DND-41 (cell line): ENCODE data around the gene KCNN3.

Experiments used
- ATAC-seq: fragments of 200-7000 bp; cut with Tn5 transposase; 3 replicates; pipeline ENCODE4 v1.9.1; 2021; ENCODE audit warnings: low read depth; ENCODE audit not compliant: insufficient read depth
- DNase-seq: peaks from one replicate; pipeline ENCODE4 v3.0.0-alpha.2; 2020
- H2AFZ ChIP-seq: 2 replicates; pipeline ENCODE4 v1.6.0; 2012; ENCODE audit warnings: low read depth, low read length
- H3K27ac ChIP-seq: 2 replicates; pipeline ENCODE4 v1.5.1; 2012; ENCODE audit warnings: low read length, inconsistent platforms
- H3K27me3 ChIP-seq: fragments of 200-600 bp; sonication (generic); 2 replicates; pipeline ENCODE4 v1.6.0; 2012; ENCODE audit warnings: low read length, mild to moderate bottlenecking, inconsistent platforms; ENCODE audit not compliant: insufficient read depth, poor library complexity
- H3K36me3 ChIP-seq: 2 replicates; pipeline ENCODE4 v1.5.1; 2012; ENCODE audit warnings: low read length, inconsistent platforms; ENCODE audit not compliant: insufficient read depth
- H3K4me1 ChIP-seq: 2 replicates; pipeline ENCODE4 v1.5.1; 2012; ENCODE audit warnings: mild to moderate bottlenecking, low read length; ENCODE audit not compliant: insufficient read depth
- H3K4me2 ChIP-seq: 2 replicates; pipeline ENCODE4 v1.6.0; 2012; ENCODE audit warnings: mild to moderate bottlenecking, moderate library complexity, low read length, inconsistent platforms; ENCODE audit not compliant: insufficient read depth
- H3K4me3 ChIP-seq, 2 experiments: fragments of 200-600 bp in 1 of 2; shearing (Covaris generic) in 1 of 2; 2 replicates each; pipeline ENCODE4 v1.5.1; 2012 to 2016; ENCODE audit warnings: inconsistent platforms in 2 of 2, low read length in 2 of 2, mild to moderate bottlenecking in 2 of 2, low read depth in 1 of 2, moderate library complexity in 1 of 2
- H3K79me2 ChIP-seq: 2 replicates; pipeline ENCODE4 v1.6.0; 2012; ENCODE audit warnings: low read length, inconsistent platforms; ENCODE audit not compliant: insufficient read depth
- H3K9ac ChIP-seq: 2 replicates; pipeline ENCODE4 v1.6.0; 2012; ENCODE audit warnings: low read depth, mild to moderate bottlenecking, inconsistent platforms, low read length, moderate library complexity
- H3K9me3 ChIP-seq: 2 replicates; pipeline ENCODE4 v1.5.1; 2012; ENCODE audit warnings: low read length, moderate library complexity, mild to moderate bottlenecking, inconsistent platforms; ENCODE audit not compliant: insufficient read depth, severe bottlenecking
- H4K20me1 ChIP-seq: 2 replicates; pipeline ENCODE4 v1.6.0; 2012; ENCODE audit warnings: low read length; ENCODE audit not compliant: insufficient read depth
- EZH2 ChIP-seq: IDR thresholded peaks from 3 replicates; pipeline ENCODE4 v1.6.1; 2012; ENCODE audit warnings: borderline replicate concordance, low read depth, mild to moderate bottlenecking, moderate library complexity, low read length, inconsistent platforms; ENCODE audit not compliant: severe bottlenecking
- TF ChIP-seq, protein P1 (sequence below): IDR thresholded peaks from 2 replicates; pipeline ENCODE4 v1.5.1; 2012; ENCODE audit warnings: borderline replicate concordance, low read length, moderate library complexity, mild to moderate bottlenecking; ENCODE audit not compliant: poor library complexity, severe bottlenecking; ENCODE audit errors: extremely low read depth

The KCNN3 gene

DNA sequence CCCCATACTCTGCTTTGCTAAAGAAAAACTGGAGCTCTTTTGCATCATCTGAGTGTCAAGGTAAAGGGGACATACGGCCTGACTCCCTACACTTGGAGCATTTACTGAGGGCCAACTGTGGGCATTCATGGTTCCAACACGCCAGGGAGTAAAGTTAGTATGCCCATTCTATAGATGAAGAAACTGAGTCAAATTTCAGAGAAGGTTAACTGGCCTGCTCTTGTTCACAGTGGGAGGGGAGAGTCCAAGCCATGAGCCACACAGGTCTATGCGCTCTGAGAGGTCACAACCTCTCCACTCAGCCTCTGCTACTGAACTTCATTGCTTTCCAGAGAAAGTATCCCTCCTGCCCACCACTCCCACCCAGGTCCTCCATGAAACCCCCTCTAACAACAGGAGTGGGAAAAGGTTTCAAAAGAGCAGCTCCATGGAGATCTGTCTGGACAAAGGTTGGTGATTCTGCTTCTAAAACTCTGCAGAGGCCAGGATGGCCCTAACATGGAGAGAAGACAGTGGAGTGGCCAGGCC lies 6.8 kb upstream of the KCNN3 start:
- no peak overlapping the region for H3K9ac ChIP-seq
- no peak for DNase-seq
- no peak overlapping the region for H3K4me2 ChIP-seq
- no peaks in the 10 kb centered on the region for H4K20me1 ChIP-seq
- no peak overlapping the region for H3K4me3 ChIP-seq
- no peaks in the 10 kb centered on the region for H3K4me1 ChIP-seq
- no peaks in the 10 kb centered on the region for H3K9me3 ChIP-seq
- H3K27me3 ChIP-seq: peaks cover 19% of the 10 kb centered on the region
- TF ChIP-seq, protein P1, sequence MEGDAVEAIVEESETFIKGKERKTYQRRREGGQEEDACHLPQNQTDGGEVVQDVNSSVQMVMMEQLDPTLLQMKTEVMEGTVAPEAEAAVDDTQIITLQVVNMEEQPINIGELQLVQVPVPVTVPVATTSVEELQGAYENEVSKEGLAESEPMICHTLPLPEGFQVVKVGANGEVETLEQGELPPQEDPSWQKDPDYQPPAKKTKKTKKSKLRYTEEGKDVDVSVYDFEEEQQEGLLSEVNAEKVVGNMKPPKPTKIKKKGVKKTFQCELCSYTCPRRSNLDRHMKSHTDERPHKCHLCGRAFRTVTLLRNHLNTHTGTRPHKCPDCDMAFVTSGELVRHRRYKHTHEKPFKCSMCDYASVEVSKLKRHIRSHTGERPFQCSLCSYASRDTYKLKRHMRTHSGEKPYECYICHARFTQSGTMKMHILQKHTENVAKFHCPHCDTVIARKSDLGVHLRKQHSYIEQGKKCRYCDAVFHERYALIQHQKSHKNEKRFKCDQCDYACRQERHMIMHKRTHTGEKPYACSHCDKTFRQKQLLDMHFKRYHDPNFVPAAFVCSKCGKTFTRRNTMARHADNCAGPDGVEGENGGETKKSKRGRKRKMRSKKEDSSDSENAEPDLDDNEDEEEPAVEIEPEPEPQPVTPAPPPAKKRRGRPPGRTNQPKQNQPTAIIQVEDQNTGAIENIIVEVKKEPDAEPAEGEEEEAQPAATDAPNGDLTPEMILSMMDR: no peak
- no peak for TF ChIP-seq EZH2
- ATAC-seq: no peak
- no peak overlapping the region for H2AFZ ChIP-seq
- no peaks in the 10 kb centered on the region for H3K36me3 ChIP-seq
- no peaks in the 10 kb centered on the region for H3K79me2 ChIP-seq
- H3K27ac ChIP-seq: no peak overlapping the region

DNA sequence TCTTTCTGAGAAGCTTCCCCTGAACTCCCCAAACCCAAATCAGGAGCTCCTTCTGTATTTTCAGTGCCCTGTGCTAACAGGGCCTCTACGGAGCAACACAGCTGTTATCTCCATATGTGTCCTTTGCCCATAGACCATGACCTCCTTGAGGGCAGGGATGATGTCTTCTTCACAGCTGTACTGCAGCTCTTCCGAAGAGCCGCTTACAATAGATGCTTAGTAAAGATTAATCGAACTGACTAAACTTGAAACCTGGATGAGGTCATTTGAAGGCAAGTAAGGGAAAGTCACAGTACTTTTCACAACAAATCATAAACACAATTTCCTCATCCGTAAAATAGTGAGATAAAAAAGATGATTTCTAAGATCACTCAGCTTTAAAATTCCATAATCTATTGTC lies 4.4 kb upstream of the KCNN3 start:
- H3K9me3 ChIP-seq: no peaks in the 10 kb centered on the region
- no peak overlapping the region for H3K9ac ChIP-seq
- H3K4me2 ChIP-seq: no peak overlapping the region
- H3K36me3 ChIP-seq: no peaks in the 10 kb centered on the region
- H3K27me3 ChIP-seq: peaks cover 4% of the 10 kb centered on the region
- no peaks in the 10 kb centered on the region for H3K4me1 ChIP-seq
- H3K79me2 ChIP-seq: no peaks in the 10 kb centered on the region
- H3K27ac ChIP-seq: no peak overlapping the region
- ATAC-seq: no peak
- DNase-seq: no peak
- no peak overlapping the region for H3K4me3 ChIP-seq
- no peak for TF ChIP-seq EZH2
- TF ChIP-seq, protein P1: no peak
- no peaks in the 10 kb centered on the region for H4K20me1 ChIP-seq
- no peak overlapping the region for H2AFZ ChIP-seq

DNA sequence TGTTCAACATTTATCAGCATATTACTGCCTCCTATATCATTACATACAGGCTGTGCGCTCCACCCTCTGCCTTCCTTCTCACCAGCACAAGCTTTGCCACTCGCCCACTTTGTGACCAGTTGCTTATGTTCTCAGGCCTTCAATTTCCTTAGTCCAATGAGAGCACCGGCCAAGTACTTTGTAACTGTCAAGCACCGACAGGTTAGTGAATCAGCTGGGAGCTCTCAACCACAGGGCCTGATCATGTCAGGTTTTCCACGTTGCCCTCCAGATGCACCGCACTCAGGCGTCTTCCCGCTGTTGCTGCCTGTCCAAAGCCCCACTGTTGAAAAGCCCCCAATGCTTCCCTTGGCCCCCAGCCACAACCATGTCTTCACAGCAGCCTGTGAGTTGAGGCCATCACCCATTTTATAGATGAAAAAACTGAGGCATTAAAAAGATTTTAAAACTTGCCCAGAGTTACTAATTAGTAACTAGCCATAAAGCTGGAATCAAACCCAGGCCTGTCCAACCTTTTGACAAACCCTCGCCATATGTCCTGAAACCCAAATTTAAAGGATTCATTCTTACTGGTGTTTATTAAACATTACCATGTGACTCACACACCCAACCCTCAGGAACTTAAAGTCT lies 3.4 kb upstream of the KCNN3 start:
- DNase-seq: no peak
- no peak overlapping the region for H3K4me2 ChIP-seq
- no peak overlapping the region for H3K4me3 ChIP-seq
- no peaks in the 10 kb centered on the region for H3K27me3 ChIP-seq
- H4K20me1 ChIP-seq: no peaks in the 10 kb centered on the region
- H3K36me3 ChIP-seq: no peaks in the 10 kb centered on the region
- H3K79me2 ChIP-seq: no peaks in the 10 kb centered on the region
- H2AFZ ChIP-seq: no peak overlapping the region
- no peaks in the 10 kb centered on the region for H3K9me3 ChIP-seq
- TF ChIP-seq EZH2: no peak
- TF ChIP-seq, protein P1: no peak
- H3K9ac ChIP-seq: no peak overlapping the region
- ATAC-seq: no peak
- no peak overlapping the region for H3K27ac ChIP-seq
- no peaks in the 10 kb centered on the region for H3K4me1 ChIP-seq
